BE2C (cell line): ENCODE measurements around the gene DDX31.
A peak's percentile ranks its signal among the peaks of the same experiment; 100 is the strongest.
"Not testable (repeated sequence)": the region's sequence is repeated elsewhere in the genome, so short reads cannot be mapped to it uniquely, and the experiment has no call there.

Experiments
- DNase-seq: peaks from one replicate; pipeline ENCODE4 v3.0.0-alpha.2; 2020
- H3K27me3 ChIP-seq: fragments of 250-450 bp; sonication (Bioruptor Pico); 2 replicates; pipeline ENCODE4 v1.5.1; 2020; ENCODE audit warnings: mild to moderate bottlenecking
- H3K36me3 ChIP-seq: fragments of 250-450 bp; sonication (Bioruptor Pico); 2 replicates; pipeline ENCODE4 v1.5.1; 2020; ENCODE audit warnings: mild to moderate bottlenecking
- H3K4me1 ChIP-seq: fragments of 250-450 bp; sonication (Bioruptor Pico); 2 replicates; pipeline ENCODE4 v1.5.1; 2020
- H3K4me3 ChIP-seq: 2 replicates; pipeline ENCODE4 v1.5.1; 2011; ENCODE audit warnings: low read depth, low read length
- H3K9me3 ChIP-seq: fragments of 250-450 bp; sonication (Bioruptor Pico); 2 replicates; pipeline ENCODE4 v1.5.1; 2020
- CTCF ChIP-seq: IDR thresholded peaks from 2 replicates; pipeline ENCODE4 v1.5.1; 2012; ENCODE audit warnings: mild to moderate bottlenecking, low read depth, low read length

The DDX31 gene

GRCh38 chr9:132577119-132577518, 92.7 kb downstream of the DDX31 start:
- Histone ChIP-seq H3K36me3 (no peaks in the 10 kb centered on the region), H3K4me1 (peaks cover 8% of the 10 kb centered on the region; the same call in 1 of the 2 replicates), H3K4me3 (no peak overlapping the region), H3K27me3 (peaks cover 43% of the 10 kb centered on the region), H3K9me3 (no peaks in the 10 kb centered on the region)
- no peak for DNase-seq
- no peak for TF ChIP-seq CTCF

- H3K36me3 ChIP-seq = no peaks in the 10 kb centered on the region
- no peak for TF ChIP-seq CTCF
- peaks cover 30% of the 10 kb centered on the region for H3K27me3 ChIP-seq
- H3K4me1 ChIP-seq = peaks cover 2% of the 10 kb centered on the region; the same call in 1 of the 2 replicates
- no peak overlapping the region for H3K4me3 ChIP-seq
- DNase-seq = no peak
- no peaks in the 10 kb centered on the region for H3K9me3 ChIP-seq
Observed at GRCh38 chr9:132575811-132576210, 94.0 kb downstream of the DDX31 start.

- H3K4me1 ChIP-seq = no peaks in the 10 kb centered on the region
- TF ChIP-seq CTCF = peak; percentile 98
- no peaks in the 10 kb centered on the region for H3K9me3 ChIP-seq
- DNase-seq = peak; percentile 92
- no peak overlapping the region for H3K4me3 ChIP-seq
- no peaks in the 10 kb centered on the region for H3K36me3 ChIP-seq
- H3K27me3 ChIP-seq = peaks cover 23% of the 10 kb centered on the region
Observed at GRCh38 chr9:132575005-132575609, 94.7 kb downstream of the DDX31 start.

- Histone ChIP-seq H3K27me3 (peaks cover 4% of the 10 kb centered on the region; the same call in 1 of the 2 replicates), H3K9me3 (no peaks in the 10 kb centered on the region), H3K4me3 (no peak overlapping the region), H3K4me1 (no peaks in the 10 kb centered on the region), H3K36me3 (no peaks in the 10 kb centered on the region)
- DNase-seq = peak; percentile 51
- no peak for TF ChIP-seq CTCF
Observed at GRCh38 chr9:132572921-132573320, 96.9 kb downstream of the DDX31 start.

GRCh38 chr9:132571806-132572600, 97.8 kb downstream of the DDX31 start:
- Histone ChIP-seq H3K36me3 (no peaks in the 10 kb centered on the region), H3K4me3 (no peak overlapping the region), H3K4me1 (no peaks in the 10 kb centered on the region), H3K27me3 (no peaks in the 10 kb centered on the region), H3K9me3 (no peaks in the 10 kb centered on the region)
- TF ChIP-seq CTCF = no peak
- no peak for DNase-seq

GRCh38 chr9:132568787-132569186, 101.0 kb downstream of the DDX31 start:
- not testable (repeated sequence) for DNase-seq, H3K4me3 ChIP-seq, H3K27me3 ChIP-seq

More at GRCh38 chr9:132568787-132569186, 101.0 kb downstream of the DDX31 start:
- H3K4me1 ChIP-seq, H3K36me3 ChIP-seq, H3K9me3 ChIP-seq: not testable (repeated sequence)
